Heart left ventricle (tissue), 13 donors: Measurements from ENCODE around the gene EOMES.

Experiments
- POLR2A ChIP-seq, 2 donors: fragments of 450-650 bp; IDR thresholded peaks; one replicate each; pipeline ENCODE4 v1.6.1; 2017; ENCODE audit warnings: antibody characterized with exemption in 2 of 2, mild to moderate bottlenecking in 2 of 2, moderate library complexity in 2 of 2
- TF ChIP-seq, protein P1 (sequence below), 12 donors: fragments of 200-600 bp; sonication (generic) in 4 of 12; IDR thresholded peaks; one replicate each; pipeline versions ENCODE4 v1.5.0 to v1.8.0; 2018 to 2022; ENCODE audit warnings: antibody characterized with exemption in 12 of 12, mild to moderate bottlenecking in 5 of 12
- donor health status: ischemic (EF 13 %, LVEDD 7.1; RV severe dilation, severe dysfunction).
- donor health status: DM: no; HTN: yes; CAD: no.
- donor health status: DM: no; HTN: no; CAD: no.
- donor health status: ischemic (EF 25% LVEDD 6.9; RV normal size, moderate dysfunction).
- donor health status: ischemic (EF 25% LVEDD 5.7; RV mildly dilated, moderate dysfunction).
- donor health status: ischemic (EF 35%, LVEDD 5.7; RV mildly dilated, moderate dysfunction).
- donor health status: nonischemic (EF 11% LVEDD 7.7; RV severe dilation, severe dysfunction).
- donor health status: DM: yes; HTN: yes; CAD: no.
- donor health status: PGD.
- donor health status: ischemic (EF 29% LVEDD 5.4; RV normal size, mild dysfunction).
- donor health status: nonischemic (EF 23%, LVEDD 6.1; RV moderate dilation, normal function).

DNA sequence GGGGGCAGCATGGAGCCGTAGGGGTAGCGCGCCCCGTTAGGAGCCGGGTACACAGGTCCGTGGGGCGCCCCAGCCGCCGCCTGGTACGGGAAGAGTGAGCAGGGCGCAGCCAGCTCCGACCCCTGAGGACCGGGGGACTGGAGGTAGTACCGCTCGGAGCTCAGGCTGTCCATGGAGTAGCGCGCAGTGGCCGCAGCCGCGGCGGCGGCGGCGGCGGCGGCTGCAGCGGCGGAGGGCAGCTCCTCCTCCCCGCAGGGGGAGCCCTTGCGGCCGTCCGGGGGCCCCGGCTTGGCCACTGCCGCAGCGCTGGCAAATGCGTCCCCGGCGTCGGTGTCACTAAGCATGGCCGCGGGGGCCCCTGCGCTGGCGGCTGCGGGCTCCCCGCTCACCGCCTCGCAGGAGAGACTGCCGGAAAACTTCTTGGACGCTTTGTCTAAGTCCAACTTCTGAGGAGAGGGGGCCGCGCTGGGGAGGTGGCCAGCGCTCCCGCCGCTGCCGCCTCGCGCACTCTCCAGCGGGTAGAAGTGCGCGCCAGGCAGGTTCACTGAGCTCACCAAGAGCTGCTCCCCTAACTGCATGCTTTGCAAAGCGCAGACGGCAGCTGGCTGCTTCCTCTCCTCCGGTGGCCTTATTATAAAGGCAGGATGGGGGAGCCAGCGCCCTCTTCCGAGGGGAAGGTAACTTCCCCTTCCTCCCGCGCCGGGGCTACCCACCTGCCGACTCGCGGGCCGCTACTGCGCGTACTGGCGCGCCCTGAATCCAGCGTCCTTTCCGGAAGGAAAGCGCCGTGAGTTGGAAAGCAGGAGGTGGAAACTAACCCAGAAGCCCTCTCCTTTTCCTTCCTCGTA is at the start of gene EOMES:
- TF ChIP-seq, protein P1, sequence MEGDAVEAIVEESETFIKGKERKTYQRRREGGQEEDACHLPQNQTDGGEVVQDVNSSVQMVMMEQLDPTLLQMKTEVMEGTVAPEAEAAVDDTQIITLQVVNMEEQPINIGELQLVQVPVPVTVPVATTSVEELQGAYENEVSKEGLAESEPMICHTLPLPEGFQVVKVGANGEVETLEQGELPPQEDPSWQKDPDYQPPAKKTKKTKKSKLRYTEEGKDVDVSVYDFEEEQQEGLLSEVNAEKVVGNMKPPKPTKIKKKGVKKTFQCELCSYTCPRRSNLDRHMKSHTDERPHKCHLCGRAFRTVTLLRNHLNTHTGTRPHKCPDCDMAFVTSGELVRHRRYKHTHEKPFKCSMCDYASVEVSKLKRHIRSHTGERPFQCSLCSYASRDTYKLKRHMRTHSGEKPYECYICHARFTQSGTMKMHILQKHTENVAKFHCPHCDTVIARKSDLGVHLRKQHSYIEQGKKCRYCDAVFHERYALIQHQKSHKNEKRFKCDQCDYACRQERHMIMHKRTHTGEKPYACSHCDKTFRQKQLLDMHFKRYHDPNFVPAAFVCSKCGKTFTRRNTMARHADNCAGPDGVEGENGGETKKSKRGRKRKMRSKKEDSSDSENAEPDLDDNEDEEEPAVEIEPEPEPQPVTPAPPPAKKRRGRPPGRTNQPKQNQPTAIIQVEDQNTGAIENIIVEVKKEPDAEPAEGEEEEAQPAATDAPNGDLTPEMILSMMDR (IDR thresholded peaks at IDR 0.05) = peak in 6 of 12 donors; percentile 6 to 38 (median 28)
- no peak for TF ChIP-seq POLR2A (IDR thresholded peaks at IDR 0.05)
